ENCODE data around the gene RGS3. TPM values are rescaled to one million over a fixed set of nuclear protein-coding genes. Genes with fewer than 3 reads are reported as not detected.

RGS3 gene
- total RNA-seq, 2 experiments from 2014 or later: 22.8 to 32.9 TPM

DNA sequence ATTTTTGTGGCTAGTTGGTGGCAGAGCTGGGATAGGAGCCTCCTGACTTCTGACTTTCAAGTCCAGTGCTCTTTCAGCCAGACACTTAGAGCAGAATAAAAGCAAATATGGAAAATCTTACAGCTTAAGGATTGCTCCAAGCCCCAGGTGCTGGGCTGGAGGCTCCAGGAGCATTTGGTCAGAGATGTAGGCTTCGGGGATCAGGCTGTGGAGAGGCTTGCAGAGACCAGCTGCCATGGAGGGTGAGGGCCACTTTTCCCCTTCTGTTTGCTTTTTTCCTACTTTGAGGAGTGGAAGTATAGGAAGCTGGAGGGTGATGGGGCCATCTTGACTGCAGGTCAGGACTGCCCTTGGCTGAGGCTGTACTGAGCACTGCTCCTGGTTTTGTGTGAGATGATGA is 58.9 kb downstream of the RGS3 start:
- Histone ChIP-seq H2AFZ (ENCODE audit: low read length) (no peak overlapping the region), H4K20me1 (ENCODE audit: insufficient read depth, low read length) (no peaks in the 10 kb centered on the region), H3K4me1 (ENCODE audit: insufficient read depth, low read length, poor library complexity, severe bottlenecking) (peaks cover 77% of the 10 kb centered on the region), H3K9me3 (ENCODE audit: low read length) (no peaks in the 10 kb centered on the region), H3K79me2 (ENCODE audit: insufficient read depth, low read depth, low read length) (no peaks in the 10 kb centered on the region; the same call in 1 of the 2 replicates), H3K9me2 (ENCODE audit: insufficient read depth, low read length) (no peaks in the 10 kb centered on the region), H3K4me2 (ENCODE audit: low read length) (peak overlapping the region; percentile 88), H3K4me3 (ENCODE audit: low read depth, low read length, poor library complexity, severe bottlenecking) (peak overlapping the region; percentile 57), H3K36me3 (ENCODE audit: insufficient read depth, low read length) (no peaks in the 10 kb centered on the region), H3K27ac (ENCODE audit: low read depth, low read length, poor library complexity, severe bottlenecking) (peak overlapping the region; percentile 77)
- no peak for TF ChIP-seq EZH2phosphoT487 (IDR thresholded peaks at IDR 0.05; ENCODE audit: borderline replicate concordance, low read depth, low read length)
- TF ChIP-seq, protein P1, sequence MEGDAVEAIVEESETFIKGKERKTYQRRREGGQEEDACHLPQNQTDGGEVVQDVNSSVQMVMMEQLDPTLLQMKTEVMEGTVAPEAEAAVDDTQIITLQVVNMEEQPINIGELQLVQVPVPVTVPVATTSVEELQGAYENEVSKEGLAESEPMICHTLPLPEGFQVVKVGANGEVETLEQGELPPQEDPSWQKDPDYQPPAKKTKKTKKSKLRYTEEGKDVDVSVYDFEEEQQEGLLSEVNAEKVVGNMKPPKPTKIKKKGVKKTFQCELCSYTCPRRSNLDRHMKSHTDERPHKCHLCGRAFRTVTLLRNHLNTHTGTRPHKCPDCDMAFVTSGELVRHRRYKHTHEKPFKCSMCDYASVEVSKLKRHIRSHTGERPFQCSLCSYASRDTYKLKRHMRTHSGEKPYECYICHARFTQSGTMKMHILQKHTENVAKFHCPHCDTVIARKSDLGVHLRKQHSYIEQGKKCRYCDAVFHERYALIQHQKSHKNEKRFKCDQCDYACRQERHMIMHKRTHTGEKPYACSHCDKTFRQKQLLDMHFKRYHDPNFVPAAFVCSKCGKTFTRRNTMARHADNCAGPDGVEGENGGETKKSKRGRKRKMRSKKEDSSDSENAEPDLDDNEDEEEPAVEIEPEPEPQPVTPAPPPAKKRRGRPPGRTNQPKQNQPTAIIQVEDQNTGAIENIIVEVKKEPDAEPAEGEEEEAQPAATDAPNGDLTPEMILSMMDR (conservative IDR thresholded peaks at IDR 0.05; ENCODE audit: low read length): no peak
- ChIA-PET CTCF (ENCODE audit: unreplicated experiment) (interaction anchor here (1.1 to 1.9 kb wide), 3 partner anchors 56 to 274 kb away, joined by 4 to 8 read pairs (median 4); no protein-coding TSS in a partner anchor), POLR2A (interaction anchor here (0.5 to 5.8 kb wide), 8 partner anchors 9 to 1047 kb away, joined by 3 to 61 read pairs (median 4); no protein-coding TSS in a partner anchor)
- no peak for DNase-seq (ENCODE audit: low spot score)
- BruUV-seq (replicated peaks): no TSS peak
- intact Hi-C loops (cut with micrococcal nuclease; ENCODE audit: unreplicated experiment): loop anchor here (5.0 kb wide), 1 partner anchor 135 kb away; no protein-coding TSS in a partner anchor

DNA sequence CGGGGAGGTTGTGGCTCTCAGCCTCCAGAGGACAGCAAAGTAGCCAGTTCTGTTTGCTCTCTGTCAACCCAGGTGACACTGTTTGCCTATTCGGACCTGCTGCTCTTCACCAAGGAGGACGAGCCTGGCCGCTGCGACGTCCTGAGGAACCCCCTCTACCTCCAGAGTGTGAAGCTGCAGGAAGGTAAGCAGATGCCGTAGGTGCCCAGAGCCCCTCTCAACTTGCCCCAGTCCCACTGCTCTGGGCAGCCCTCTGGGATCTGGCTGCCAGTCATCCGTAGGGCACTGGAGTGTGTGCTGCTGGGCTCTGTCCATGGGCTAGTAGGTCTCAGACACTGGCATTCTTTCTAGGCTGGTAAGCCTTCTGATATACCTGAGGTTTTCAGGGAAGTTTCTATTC is 59.3 kb downstream of the RGS3 start:
- Histone ChIP-seq H3K36me3 (ENCODE audit: insufficient read depth, low read length) (no peaks in the 10 kb centered on the region), H3K9me3 (ENCODE audit: low read length) (no peaks in the 10 kb centered on the region), H2AFZ (ENCODE audit: low read length) (no peak overlapping the region), H3K4me2 (ENCODE audit: low read length) (peak overlapping the region; percentile 88), H4K20me1 (ENCODE audit: insufficient read depth, low read length) (no peaks in the 10 kb centered on the region), H3K4me1 (ENCODE audit: insufficient read depth, low read length, poor library complexity, severe bottlenecking) (peaks cover 73% of the 10 kb centered on the region), H3K79me2 (ENCODE audit: insufficient read depth, low read depth, low read length) (no peaks in the 10 kb centered on the region; the same call in 1 of the 2 replicates), H3K27ac (ENCODE audit: low read depth, low read length, poor library complexity, severe bottlenecking) (peak overlapping the region; percentile 77), H3K9me2 (ENCODE audit: insufficient read depth, low read length) (no peaks in the 10 kb centered on the region), H3K4me3 (ENCODE audit: low read depth, low read length, poor library complexity, severe bottlenecking) (peak overlapping the region; percentile 57)
- ChIA-PET POLR2A (interaction anchor here (0.5 to 5.8 kb wide), 8 partner anchors 10 to 1046 kb away, joined by 3 to 61 read pairs (median 4); no protein-coding TSS in a partner anchor), CTCF (ENCODE audit: unreplicated experiment) (interaction anchor here (1.1 to 1.9 kb wide), 3 partner anchors 55 to 274 kb away, joined by 4 to 8 read pairs (median 4); no protein-coding TSS in a partner anchor)
- no peak for TF ChIP-seq EZH2phosphoT487 (IDR thresholded peaks at IDR 0.05; ENCODE audit: borderline replicate concordance, low read depth, low read length)
- TF ChIP-seq, protein P1 (conservative IDR thresholded peaks at IDR 0.05; ENCODE audit: low read length): no peak
- BruUV-seq (replicated peaks): no TSS peak
- intact Hi-C loops (cut with micrococcal nuclease; ENCODE audit: unreplicated experiment): loop anchor here (1.0 to 5.0 kb wide), 2 partner anchors 56 to 134 kb away; no protein-coding TSS in a partner anchor
- no peak for DNase-seq (ENCODE audit: low spot score)
